DMS53 treated with DMSO at 0.1 percent for 48 hours (cell line): Measurements from ENCODE around the gene OR8A1.
A peak's percentile ranks its signal among the peaks of the same experiment; 100 is the strongest.

ENCODE experiments used
- DNase-seq: peaks from one replicate; lab custom pipeline; 2025; ENCODE audit not compliant: unreplicated experiment; lab: John Stamatoyannopoulos, UW

OR8A1 gene

DNA sequence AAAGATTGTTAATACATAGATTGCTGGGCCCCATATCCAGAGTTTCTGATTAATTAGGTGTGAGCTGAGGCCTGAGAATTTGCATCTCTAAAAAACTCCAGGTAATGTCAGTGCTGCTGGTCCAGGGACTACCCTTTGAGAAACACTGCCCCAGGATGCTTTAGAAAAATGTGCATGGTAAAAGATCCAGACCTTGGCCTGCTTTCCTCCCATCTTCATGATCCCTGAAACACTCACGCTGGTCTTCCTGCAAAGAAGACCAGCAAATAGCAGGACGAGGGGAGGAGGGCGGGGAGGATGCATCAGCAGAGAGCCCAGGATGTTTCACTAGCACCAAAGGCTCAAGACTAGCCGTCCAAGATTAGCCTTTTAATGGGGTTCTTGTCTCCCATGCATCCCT, at the start of gene OR8A1:
Gene OR8A1 (plus strand): TSS at position 301 of the 400 bp plus-strand sequence. CDS start 123 bp downstream, outside the sequence.
- no peak for DNase-seq

- DNase-seq = no peak
These were observed 49.3 kb upstream of the OR8A1 start for GRCh38 chr11:124520550-124520854.

DNA sequence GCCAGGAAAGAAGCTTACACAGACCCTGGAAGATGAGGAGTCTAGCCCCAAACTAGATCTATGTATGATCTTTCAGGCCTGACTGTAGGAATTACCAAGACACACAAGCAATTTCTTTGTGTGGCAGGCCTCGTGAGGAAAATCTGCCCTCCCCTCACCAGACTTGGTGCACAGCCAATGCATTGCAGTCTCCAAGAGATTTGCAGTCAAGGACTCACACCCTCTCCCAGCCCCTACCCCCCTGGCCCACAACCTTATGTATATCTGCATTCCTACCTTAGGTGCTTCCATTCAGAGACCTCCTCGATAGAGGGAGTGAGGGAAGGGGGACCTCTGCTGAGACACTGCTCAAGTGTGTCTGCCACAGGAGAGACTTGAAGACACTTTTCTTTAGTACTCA, 36.2 kb upstream of the OR8A1 start:
- DNase-seq = no peak

DNA sequence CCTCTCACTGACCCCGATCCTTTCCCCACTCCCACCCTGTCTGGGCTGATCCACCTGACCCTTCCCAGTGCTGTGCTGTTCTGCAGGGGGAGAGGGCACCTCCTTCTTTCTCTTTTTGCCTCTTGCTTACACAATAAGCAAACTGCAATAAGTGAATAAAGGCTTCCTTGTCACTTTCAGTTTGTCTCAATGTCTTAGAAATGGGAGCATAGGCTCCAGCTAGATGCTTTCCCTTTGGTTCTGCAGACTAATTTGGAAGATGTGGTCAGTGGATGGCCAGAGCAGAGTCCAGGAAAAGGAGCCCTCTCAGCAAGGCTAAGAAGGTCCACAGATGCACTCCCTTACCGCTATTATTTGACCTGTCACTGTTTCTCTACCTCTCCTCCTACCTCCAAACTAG, 35.7 kb upstream of the OR8A1 start:
- DNase-seq = no peak

- DNase-seq = no peak
These were observed 34.1 kb upstream of the OR8A1 start for GRCh38 chr11:124535552-124536232.

DNA sequence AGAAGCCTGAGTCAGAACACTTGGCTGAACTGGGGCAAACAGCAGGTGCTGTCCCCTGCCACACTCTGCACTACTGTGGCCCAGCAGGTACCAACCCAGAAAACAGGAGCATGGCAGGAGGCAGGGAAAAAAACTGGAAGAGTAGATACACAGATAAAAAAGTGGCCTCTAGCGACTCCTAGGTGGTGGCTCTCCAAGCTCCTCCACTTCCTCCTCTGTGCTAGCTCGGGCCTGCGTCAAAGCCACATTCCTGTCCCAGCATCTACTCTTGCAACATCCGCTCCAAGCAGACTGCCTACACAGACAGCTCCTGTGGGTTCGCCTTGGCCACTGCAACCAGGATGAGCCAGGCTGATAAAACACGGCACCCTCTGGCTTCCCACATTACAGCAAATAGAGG, 33.3 kb upstream of the OR8A1 start:
- no peak for DNase-seq

- no peak for DNase-seq
These were observed 31.8 kb upstream of the OR8A1 start for GRCh38 chr11:124538019-124538418.

GRCh38 chr11:124541204-124541603, 28.6 kb upstream of the OR8A1 start:
- no peak for DNase-seq

DNA sequence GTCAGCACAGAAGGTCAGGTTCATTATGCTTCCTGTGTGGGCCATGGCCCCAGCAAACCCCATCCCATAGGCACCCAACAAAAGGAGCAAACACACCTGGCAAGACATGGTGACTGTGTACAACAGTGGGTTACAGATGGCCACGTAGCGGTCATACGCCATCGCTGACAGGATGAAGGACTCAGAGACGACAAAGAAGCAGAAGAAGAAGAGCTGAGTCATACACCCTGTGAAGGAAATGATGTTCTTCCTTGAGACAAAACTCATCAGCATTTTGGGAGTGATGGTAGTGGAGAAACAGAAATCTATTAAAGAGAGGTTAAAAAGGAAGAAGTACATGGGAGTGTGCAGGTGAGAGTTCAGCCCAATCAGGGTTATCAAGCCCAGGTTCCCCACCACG, 26.7 kb upstream of the OR8A1 start:
- no peak for DNase-seq

GRCh38 chr11:124543554-124543953, 26.2 kb upstream of the OR8A1 start, which contains the start of gene OR8B12:
Gene OR8B12, minus strand, starts transcription at chr11:124543654. Its CDS starts 0 bp downstream, at chr11:124543654.
- DNase-seq = no peak

GRCh38 chr11:124551189-124551588, 18.6 kb upstream of the OR8A1 start:
- no peak for DNase-seq

DNA sequence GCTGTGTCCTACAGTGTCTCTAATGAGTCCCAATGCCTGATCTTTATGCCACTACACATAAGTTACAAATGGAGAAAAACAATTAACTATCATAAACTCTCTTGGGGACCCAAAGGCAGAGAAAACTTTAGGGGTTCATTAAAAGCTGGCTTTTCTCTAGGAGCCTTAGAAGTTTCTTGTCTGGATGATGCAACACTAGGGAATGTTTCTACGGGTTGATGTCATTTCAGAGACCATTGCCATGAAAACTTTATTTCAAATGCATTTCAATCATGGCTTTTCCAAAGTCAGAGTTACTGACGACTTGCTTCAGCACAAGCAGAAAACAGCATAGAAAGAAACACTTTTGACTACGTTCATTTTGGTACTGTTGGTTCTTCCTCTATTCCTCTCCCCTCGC, 17.8 kb upstream of the OR8A1 start:
- no peak for DNase-seq

GRCh38 chr11:124556828-124557227, 13.0 kb upstream of the OR8A1 start:
- no peak for DNase-seq

DNA sequence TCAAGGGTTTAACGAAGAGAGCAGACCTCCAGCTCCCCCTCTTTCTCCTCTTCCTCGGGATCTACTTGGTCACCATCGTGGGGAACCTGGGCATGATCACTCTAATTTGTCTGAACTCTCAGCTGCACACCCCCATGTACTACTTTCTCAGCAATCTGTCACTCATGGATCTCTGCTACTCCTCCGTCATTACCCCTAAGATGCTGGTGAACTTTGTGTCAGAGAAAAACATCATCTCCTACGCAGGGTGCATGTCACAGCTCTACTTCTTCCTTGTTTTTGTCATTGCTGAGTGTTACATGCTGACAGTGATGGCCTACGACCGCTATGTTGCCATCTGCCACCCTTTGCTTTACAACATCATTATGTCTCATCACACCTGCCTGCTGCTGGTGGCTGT, 363 bp downstream of the OR8A1 start:
- DNase-seq = no peak

GRCh38 chr11:124577716-124578427, 8.1 kb downstream of the OR8A1 start:
- no peak for DNase-seq

GRCh38 chr11:124578761-124579160, 9.0 kb downstream of the OR8A1 start:
- no peak for DNase-seq

- no peak for DNase-seq
These were observed 12.0 kb downstream of the OR8A1 start for GRCh38 chr11:124581817-124582216.

DNA sequence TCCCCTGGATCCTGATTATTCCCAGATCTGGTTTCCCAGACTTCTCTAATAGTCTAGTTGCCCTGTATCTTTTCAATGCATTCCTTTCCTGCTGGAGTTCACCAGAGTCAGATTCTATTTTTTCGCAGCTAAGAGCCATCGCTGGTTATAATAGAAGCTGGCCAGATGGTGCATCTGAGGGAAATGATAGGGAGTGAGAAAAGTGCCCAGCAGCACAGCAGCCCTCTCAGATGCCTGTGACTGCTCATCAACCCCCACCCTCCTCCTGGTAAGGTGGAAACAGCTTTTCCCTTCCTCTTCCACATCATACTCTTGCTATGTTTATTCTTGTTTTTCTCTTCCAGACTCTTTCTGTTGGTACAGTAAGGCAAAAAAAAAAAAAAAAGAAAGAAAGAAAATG, 12.8 kb downstream of the OR8A1 start:
- DNase-seq = no peak

GRCh38 chr11:124583781-124584180, 14.0 kb downstream of the OR8A1 start:
- no peak for DNase-seq

- DNase-seq = no peak
These were observed 15.0 kb downstream of the OR8A1 start for GRCh38 chr11:124584681-124585372.

GRCh38 chr11:124586238-124586860, 16.6 kb downstream of the OR8A1 start:
- DNase-seq = peak; percentile 76

- no peak for DNase-seq
These were observed 21.6 kb downstream of the OR8A1 start for GRCh38 chr11:124591430-124591829.
